T-cell (primary cell): Measurements from ENCODE around the gene TMEM191B. TPM values are rescaled to one million over a fixed set of nuclear protein-coding genes. Genes with fewer than 3 reads are reported as not detected.
"Not testable (repeated sequence)": the region's sequence is repeated elsewhere in the genome, so short reads cannot be mapped to it uniquely, and the experiment has no call there.

Source experiments
- ATAC-seq, 4 experiments: fragments of 200-7000 bp in 3 of 4; fragments of 150-1000 bp in 1 of 4; cut with Tn5 transposase; replicated peaks in 1 of 4; 1 replicate in 3 of 4; 2 replicates in 1 of 4; pipeline ENCODE4 v1.10.0; 2021; ENCODE audit warnings: moderate library complexity in 3 of 4, mild to moderate bottlenecking in 2 of 4, moderate number of reproducible peaks in 1 of 4
- CTCF ChIA-PET, 2 donors: fragments of 300-600 bp; sonication (Branson Sonifier 250); formaldehyde crosslinking; loops; one replicate each; lab custom pipeline; 2022; ENCODE audit warnings: antibody characterized with exemption in 2 of 2; lab: Charles Lee
- POLR2A ChIA-PET, 2 donors: fragments of 300-600 bp; sonication (Branson Sonifier 250); formaldehyde crosslinking; loops; one replicate each; lab custom pipeline; 2022; ENCODE audit warnings: antibody characterized with exemption in 2 of 2; lab: Charles Lee
- DNase-seq, 35 experiments: peaks; one replicate each; pipeline versions ENCODE4 v3.0.0 to v3.0.0-alpha.2; 2013 to 2023
- H3K27ac ChIP-seq: one replicate; pipeline ENCODE4 v1.5.1; 2013; ENCODE audit warnings: low read length
- H3K27me3 ChIP-seq, 2 experiments: replicated peaks in 1 of 2; 1 replicate in 1 of 2; 2 replicates in 1 of 2; pipeline versions ENCODE4 v1.6.1 to v1.7.0; 2013; ENCODE audit warnings: low read length in 1 of 2, mixed read lengths in 1 of 2; ENCODE audit not compliant: control insufficient read depth in 2 of 2, insufficient read depth in 2 of 2; ENCODE audit errors: extremely low read depth in 1 of 2
- H3K36me3 ChIP-seq, 2 donors: 1 replicate in 1 of 2; 2 replicates in 1 of 2; pipeline versions ENCODE4 v1.6.1 to v1.7.0; 2013; ENCODE audit warnings: low read length in 1 of 2; ENCODE audit not compliant: control insufficient read depth in 2 of 2, insufficient read depth in 1 of 2; ENCODE audit errors: extremely low read depth in 1 of 2
- H3K4me1 ChIP-seq, 2 experiments: 1 replicate in 1 of 2; 2 replicates in 1 of 2; pipeline versions ENCODE4 v1.6.1 to v1.7.0; 2013; ENCODE audit warnings: low read length in 2 of 2, mixed read lengths in 1 of 2; ENCODE audit not compliant: insufficient read depth in 2 of 2, control insufficient read depth in 1 of 2; ENCODE audit errors: extremely low read depth in 1 of 2
- H3K4me3 ChIP-seq, 2 donors: 1 replicate in 1 of 2; 2 replicates in 1 of 2; pipeline versions ENCODE4 v1.5.1 to v1.7.0; 2013; ENCODE audit warnings: mild to moderate bottlenecking in 2 of 2, low read length in 1 of 2, moderate library complexity in 1 of 2; ENCODE audit not compliant: control insufficient read depth in 1 of 2; ENCODE audit errors: extremely low read depth in 1 of 2
- H3K9me3 ChIP-seq: 2 replicates; pipeline ENCODE4 v1.7.0; 2013
- H3K27ac Mint-ChIP-seq, 2 donors: one replicate each; pipeline ENCODE4 v1.8.0; 2020 to 2021; ENCODE audit warnings: mild to moderate bottlenecking in 2 of 2, mixed read lengths in 2 of 2
- H3K27me3 Mint-ChIP-seq, 2 donors: one replicate each; pipeline ENCODE4 v1.8.0; 2021 to 2022; ENCODE audit warnings: mixed read lengths in 2 of 2
- H3K36me3 Mint-ChIP-seq: one replicate; pipeline ENCODE4 v1.8.0; 2021; ENCODE audit warnings: mixed read lengths
- H3K4me1 Mint-ChIP-seq, 3 donors: one replicate each; pipeline ENCODE4 v1.8.0; 2020 to 2022; ENCODE audit warnings: mixed read lengths in 3 of 3, mild to moderate bottlenecking in 1 of 3
- H3K4me3 Mint-ChIP-seq, 3 donors: one replicate each; pipeline ENCODE4 v1.8.0; 2020 to 2022; ENCODE audit warnings: mild to moderate bottlenecking in 3 of 3, mixed read lengths in 3 of 3, moderate library complexity in 3 of 3
- H3K9me3 Mint-ChIP-seq, 3 donors: one replicate each; pipeline ENCODE4 v1.8.0; 2020 to 2022; ENCODE audit warnings: mixed read lengths in 3 of 3
- WGBS: methylation state at CpG from one replicate; pipeline ENCODE4 v1.1.5; 2013; ENCODE audit warnings: missing lambda C conversion rate; ENCODE audit not compliant: insufficient coverage; 5-methylcytosine and 5-hydroxymethylcytosine counted together
- total RNA-seq, 35 experiments: library from RNA in 6 of 35; stranded (reverse) in 6 of 35; fragments of 120-200 nt in 1 of 35; gene quantifications; one replicate each; pipeline versions ENCODE4 v1.2.1 to v1.2.4 and lab custom pipeline; 2013 to 2026

Gene TMEM191B
- total RNA-seq, 5 donors from 2014 or later (not counting 1 experiment from before 2014, with no cell fraction given), result 2.7 to 14.4 (median 10.7) TPM; not detected in 1

- H3K36me3 Mint-ChIP-seq, H3K36me3 ChIP-seq, H3K27me3 Mint-ChIP-seq, CTCF ChIA-PET, H3K4me3 Mint-ChIP-seq, H3K9me3 Mint-ChIP-seq, H3K27ac Mint-ChIP-seq, H3K27me3 ChIP-seq, ATAC-seq, H3K4me1 Mint-ChIP-seq, H3K4me1 ChIP-seq, H3K9me3 ChIP-seq, POLR2A ChIA-PET, H3K4me3 ChIP-seq, DNase-seq, H3K27ac ChIP-seq: not testable (repeated sequence)
- WGBS, result no CpG with 5 or more reads among the region's 6 CpGs
These were observed 4.8 kb upstream of the TMEM191B start for GRCh38 chr22:18522762-18523161.

- H3K4me3 Mint-ChIP-seq, CTCF ChIA-PET, DNase-seq, H3K27me3 ChIP-seq, POLR2A ChIA-PET, H3K36me3 ChIP-seq, H3K27me3 Mint-ChIP-seq, H3K4me1 Mint-ChIP-seq, H3K9me3 Mint-ChIP-seq, H3K4me1 ChIP-seq, H3K27ac Mint-ChIP-seq, H3K36me3 Mint-ChIP-seq, ATAC-seq, H3K27ac ChIP-seq, H3K9me3 ChIP-seq, H3K4me3 ChIP-seq: not testable (repeated sequence)
- no CpG with 5 or more reads among the region's 4 CpGs for WGBS
These were observed 4.3 kb upstream of the TMEM191B start for GRCh38 chr22:18523328-18523727.

GRCh38 chr22:18528597-18529415, 1.2 kb downstream of the TMEM191B start:
- H3K9me3 ChIP-seq, CTCF ChIA-PET, POLR2A ChIA-PET, H3K27me3 ChIP-seq, H3K36me3 Mint-ChIP-seq, H3K4me1 ChIP-seq, H3K36me3 ChIP-seq, H3K4me1 Mint-ChIP-seq, H3K9me3 Mint-ChIP-seq, H3K27me3 Mint-ChIP-seq: not testable (repeated sequence)
- Mint-ChIP-seq H3K4me3 (peak overlapping the region in 1 of 3 donors; percentile 78), H3K27ac (peak overlapping the region in 1 of 2 donors; percentile 87)
- H3K27ac ChIP-seq, result peak overlapping the region; percentile 55
- DNase-seq, result peak; percentile 51 to 97 (median 80)
- peak; percentile 76 to 81 (median 78) for ATAC-seq
- H3K4me3 ChIP-seq, result peak overlapping the region in 1 of 2 donors; percentile 36
- WGBS, result no CpG with 5 or more reads among the region's 66 CpGs

GRCh38 chr22:18529416-18530145, 2.0 kb downstream of the TMEM191B start:
- H3K27me3 Mint-ChIP-seq, H3K9me3 ChIP-seq, H3K4me3 Mint-ChIP-seq, H3K36me3 Mint-ChIP-seq, H3K27ac ChIP-seq, CTCF ChIA-PET, POLR2A ChIA-PET, H3K4me1 ChIP-seq, H3K36me3 ChIP-seq, H3K4me1 Mint-ChIP-seq, H3K9me3 Mint-ChIP-seq, H3K4me3 ChIP-seq, H3K27me3 ChIP-seq, H3K27ac Mint-ChIP-seq: not testable (repeated sequence)
- ATAC-seq (peak; percentile 1 to 28 (median 6)), DNase-seq (peak in 3 of 35 experiments; percentile 0 to 13 (median 1))
- no CpG with 5 or more reads among the region's 57 CpGs for WGBS

GRCh38 chr22:18533633-18534032, 6.0 kb downstream of the TMEM191B start:
- H3K4me3 ChIP-seq, H3K36me3 ChIP-seq, H3K9me3 Mint-ChIP-seq, H3K4me3 Mint-ChIP-seq, H3K27ac Mint-ChIP-seq, H3K36me3 Mint-ChIP-seq, H3K27me3 Mint-ChIP-seq, H3K4me1 ChIP-seq, H3K4me1 Mint-ChIP-seq, H3K27me3 ChIP-seq, CTCF ChIA-PET, H3K27ac ChIP-seq, POLR2A ChIA-PET, DNase-seq, ATAC-seq, H3K9me3 ChIP-seq: not testable (repeated sequence)
- WGBS, result no CpG with 5 or more reads among the region's 11 CpGs

- H3K4me3 ChIP-seq, H3K27ac Mint-ChIP-seq, H3K27ac ChIP-seq, DNase-seq, H3K9me3 Mint-ChIP-seq, POLR2A ChIA-PET, H3K9me3 ChIP-seq, H3K4me1 Mint-ChIP-seq, CTCF ChIA-PET, H3K27me3 ChIP-seq, H3K4me1 ChIP-seq, ATAC-seq, H3K4me3 Mint-ChIP-seq, H3K36me3 ChIP-seq, H3K27me3 Mint-ChIP-seq, H3K36me3 Mint-ChIP-seq: not testable (repeated sequence)
- WGBS, result no CpG with 5 or more reads among the region's 12 CpGs
These were observed 6.7 kb downstream of the TMEM191B start for GRCh38 chr22:18534315-18534714.
